Measurements from ENCODE around the gene TPST2.

DNA sequence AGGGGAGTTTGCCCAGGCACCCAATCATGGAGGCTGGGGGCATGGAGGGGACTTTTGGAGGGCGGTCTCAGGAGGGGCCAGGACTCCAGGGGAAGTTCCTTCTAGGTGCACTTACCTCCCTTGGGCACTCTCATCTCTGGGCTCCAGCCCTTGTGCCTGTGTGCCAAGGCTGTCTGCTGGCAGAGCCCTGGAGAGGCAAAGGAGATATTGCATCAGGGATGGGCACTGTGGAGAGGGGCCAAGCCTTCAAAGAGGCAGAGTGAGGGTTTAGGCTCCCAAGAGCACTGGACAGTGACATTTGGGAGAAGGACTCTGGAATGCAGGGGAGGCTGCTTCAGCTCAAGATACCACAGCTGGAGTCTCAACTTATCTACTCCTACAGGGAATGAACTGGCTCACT, 45.4 kb downstream of the TPST2 start:
- TF ChIP-seq POLR2AphosphoS5 (IDR thresholded peaks at IDR 0.05; ENCODE audit: borderline replicate concordance, low read depth, low read length) (no peak), EZH2 (IDR thresholded peaks at IDR 0.05) (no peak)
